ENCODE results near the gene GSX2. TPM values are rescaled to one million over a fixed set of nuclear protein-coding genes. Genes with fewer than 3 reads are reported as not detected.

GSX2 gene
- total and polyA plus RNA-seq, 2 of the 13 experiments (the other 11 are each of a cell fraction or from before 2014, with no cell fraction given) = not detected

GRCh38 chr4:54139332-54139731 lies 39.4 kb downstream of the GSX2 start (continued):
- TF ChIP-seq HMGXB4 (CRISPR knock-in tag; IDR thresholded peaks at IDR 0.05; ENCODE audit: borderline replicate concordance in 1 of 2, low read depth in 1 of 2) (no peak), TBX3 (IDR thresholded peaks at IDR 0.05; ENCODE audit: borderline replicate concordance) (no peak)

GRCh38 chr4:54140287-54140686 lies 40.3 kb downstream of the GSX2 start:
- H3K4me1 ChIP-seq (ENCODE audit: insufficient read depth, low read length) = peaks cover 12% of the 10 kb centered on the region
- in situ Hi-C loops (cut with HindIII; ENCODE audit: extremely low pct_ligation_motif_present, low pct_unique_long_range_greater_than_20kb) = no loop called here
- intact Hi-C loops (cut with micrococcal nuclease; ENCODE audit: unreplicated experiment) = no loop called here
- no peaks in the 10 kb centered on the region for H3K79me2 ChIP-seq (ENCODE audit: insufficient read depth, low read length)
- DNase-seq (ENCODE audit: low spot score) = no peak
- no peak overlapping the region for H3K27ac ChIP-seq (ENCODE audit: extremely low read length, insufficient read depth, low read length)
- ChIA-PET CTCF (ENCODE audit: low intra/inter-chr PET ratio, low total read pairs) (no interaction called here), POLR2A (no interaction called here)
- no peaks in the 10 kb centered on the region for H3K36me3 ChIP-seq (replicated peaks in 1 of 2; ENCODE audit: control insufficient read depth in 1 of 2, insufficient read depth in 2 of 2, low read length in 2 of 2)
- BruUV-seq (replicated peaks) = no TSS peak
- no peaks in the 10 kb centered on the region for H4K20me1 ChIP-seq (ENCODE audit: insufficient read depth, low read length)
- H3K9me3 ChIP-seq (ENCODE audit: low read length) = no peaks in the 10 kb centered on the region
- no peak overlapping the region for H3K9ac ChIP-seq (ENCODE audit: insufficient read depth, low read depth, low read length)
- no peak for ATAC-seq
- H3K27me3 ChIP-seq (ENCODE audit: control insufficient read depth in 1 of 2, insufficient read depth in 2 of 2, low read length in 2 of 2) = 0 out of 5 replicates have a peak, but pooled peaks cover 0 to 12% of the 10 kb centered on the region in 2 experiments
- H3K4me2 ChIP-seq (ENCODE audit: low read depth, low read length) = no peak overlapping the region
- no peak for FAIRE-seq
- H3K4me3 ChIP-seq (replicated peaks in 1 of 3; ENCODE audit: insufficient read depth in 1 of 3, low read depth in 2 of 3, low read length in 3 of 3) = no peak overlapping the region
- WGBS (ENCODE audit: low lambda C conversion rate) = 8% methylated on average over 1 of the region's 1 CpG
- no peak overlapping the region for H2AFZ ChIP-seq (ENCODE audit: low read length)
- TF ChIP-seq TFDP1 (CRISPR knock-in tag; IDR thresholded peaks at IDR 0.05; ENCODE audit: borderline replicate concordance) = no peak
- TF ChIP-seq SNAI1 (CRISPR knock-in tag; IDR thresholded peaks at IDR 0.05; ENCODE audit: borderline replicate concordance) = no peak
- TF ChIP-seq CEBPZ (IDR thresholded peaks at IDR 0.05; ENCODE audit: low read length) = no peak
- TF ChIP-seq ZNF362 (CRISPR knock-in tag; IDR thresholded peaks at IDR 0.05; ENCODE audit: borderline replicate concordance) = no peak
- TF ChIP-seq HINFP (CRISPR knock-in tag; IDR thresholded peaks at IDR 0.05; ENCODE audit: low read depth) = no peak
- no peak for TF ChIP-seq ZNF670 (CRISPR knock-in tag; IDR thresholded peaks at IDR 0.05; ENCODE audit: borderline replicate concordance)
- no peak for TF ChIP-seq DNMT3B (CRISPR knock-in tag; conservative IDR thresholded peaks at IDR 0.05)
- no peak for TF ChIP-seq ZFYVE20 (CRISPR knock-in tag; IDR thresholded peaks at IDR 0.05; ENCODE audit: borderline replicate concordance, low read depth)
- no peak for TF ChIP-seq NFYC (CRISPR knock-in tag; IDR thresholded peaks at IDR 0.05)

All from HepG2 (cell line).